GM19328 (cell line): ENCODE data around the gene NDUFC2.
A peak's percentile ranks its signal among the peaks of the same experiment; 100 is the strongest.
"Not testable (repeated sequence)": the region's sequence is repeated elsewhere in the genome, so short reads cannot be mapped to it uniquely, and the experiment has no call there.

Experiments
- ATAC-seq: cut with Tn5 transposase; IDR thresholded peaks from one replicate; pipeline ENCODE4 v1.9.1; 2021; ENCODE audit warnings: mild to moderate bottlenecking, moderate library complexity; ENCODE audit not compliant: unreplicated experiment

The NDUFC2 gene

DNA sequence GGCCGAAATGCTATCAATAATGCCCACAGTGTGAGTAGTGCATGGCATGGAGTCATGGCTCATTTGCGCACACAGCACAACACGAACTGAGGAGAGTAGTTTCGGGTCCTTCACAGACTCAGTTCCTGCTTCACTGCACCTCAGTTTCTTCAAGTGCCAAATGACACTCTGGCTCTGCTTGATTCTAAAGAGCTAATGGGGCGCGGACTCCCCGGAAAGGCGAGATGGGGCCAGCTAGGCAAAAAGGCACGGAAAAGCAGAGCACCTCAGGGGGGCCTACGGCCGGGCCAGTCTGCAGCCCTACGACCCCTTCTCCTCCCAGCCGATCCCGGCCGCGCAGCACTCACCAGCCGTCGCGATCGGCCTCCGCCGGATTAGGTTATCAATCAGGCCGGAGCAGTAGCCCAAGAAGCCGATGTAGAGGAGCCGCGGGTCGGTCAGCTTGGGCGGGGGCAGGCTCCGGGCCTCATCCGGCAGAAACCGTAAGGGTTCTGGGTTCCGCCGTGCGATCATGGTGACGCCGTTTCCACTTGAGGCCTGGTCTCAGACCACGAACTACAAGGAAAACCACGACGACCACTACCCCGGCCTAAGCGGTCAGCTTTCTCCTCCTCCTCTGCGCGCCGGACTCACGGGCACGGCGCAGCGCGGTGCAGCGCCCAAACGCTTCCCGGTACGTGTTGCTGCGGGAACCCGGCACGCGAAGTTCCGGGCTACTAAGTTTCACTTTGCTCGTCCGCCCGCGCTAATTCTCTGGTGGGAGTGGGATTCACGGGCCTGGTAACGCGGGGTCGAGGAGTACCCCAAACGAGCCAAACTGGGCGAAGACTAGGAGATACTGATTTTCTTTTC lies at the start of gene NDUFC2:
NDUFC2 (minus strand) TSS at position 631 of the 852 bp plus-strand sequence; CDS start at position 513, 118 bp downstream.
- peak; percentile 69 for ATAC-seq

DNA sequence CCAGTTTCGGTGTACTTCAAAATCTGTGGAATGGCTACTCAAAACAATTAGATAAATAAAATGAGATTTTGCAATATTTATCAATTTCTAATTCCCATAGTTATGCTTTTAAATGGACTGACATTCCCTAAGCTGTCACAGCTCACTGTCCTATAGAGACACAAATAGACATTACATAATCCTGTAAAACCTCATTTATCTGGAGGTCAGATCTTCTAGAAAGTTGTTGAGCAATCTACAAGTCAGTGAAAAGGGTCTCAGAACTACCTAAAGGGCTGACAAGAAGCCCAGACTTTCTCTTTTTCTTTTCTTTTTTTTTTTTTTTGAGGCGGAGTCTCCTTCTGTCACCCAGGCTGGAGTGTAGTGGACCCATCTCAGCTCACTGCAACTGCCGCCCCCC lies 47.7 kb upstream of the NDUFC2 start:
- no peak for ATAC-seq

DNA sequence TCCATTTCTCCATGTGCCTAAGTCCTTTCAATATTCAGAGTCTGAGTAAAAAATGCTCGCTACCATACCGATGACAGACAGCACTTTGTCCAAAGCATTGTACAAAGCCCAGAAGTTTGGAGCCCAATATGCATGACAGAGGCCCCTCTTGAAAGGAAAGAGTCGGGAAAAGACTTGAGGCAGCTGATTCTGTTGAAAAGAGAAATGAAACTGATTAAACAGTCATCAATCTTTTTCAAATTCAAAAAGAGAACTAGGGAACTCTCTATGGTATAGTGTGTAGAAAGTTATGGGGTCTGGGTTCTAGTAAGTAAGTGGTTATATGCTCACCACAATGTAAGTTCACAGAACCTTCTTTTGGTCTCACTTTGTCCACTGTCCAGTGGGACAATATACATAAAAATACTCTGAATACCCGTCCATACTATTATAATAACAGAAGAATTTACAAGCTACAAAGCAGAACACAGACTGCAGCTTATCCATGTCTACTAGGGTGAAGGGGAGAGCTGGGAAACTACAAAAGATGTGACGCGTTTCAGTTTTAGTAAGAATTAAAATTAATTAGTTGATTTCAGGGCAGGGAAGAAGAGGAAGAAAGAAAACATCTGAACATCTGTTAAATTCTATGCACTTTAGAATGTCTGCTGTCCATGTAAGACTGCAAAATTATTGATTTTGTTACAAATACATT lies 33.1 kb upstream of the NDUFC2 start:
- no peak for ATAC-seq

DNA sequence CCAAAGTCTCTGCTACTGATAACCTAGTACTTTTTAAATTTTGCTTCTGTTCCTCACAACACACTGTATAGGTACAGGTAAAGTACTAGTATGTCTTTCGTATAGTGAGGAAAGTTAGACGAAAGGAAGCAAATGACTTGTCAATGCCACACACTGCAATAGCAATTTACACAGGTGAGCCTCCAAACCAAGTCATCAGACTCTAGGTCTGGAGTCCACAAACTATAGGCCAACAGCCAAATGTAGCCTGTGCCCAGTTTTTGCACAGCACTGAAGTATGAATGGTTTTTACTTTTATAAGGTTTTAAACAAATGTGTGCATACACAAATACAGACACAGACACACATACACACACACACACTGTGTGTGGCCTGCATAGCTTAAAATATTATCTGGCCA lies 31.6 kb upstream of the NDUFC2 start:
- ATAC-seq = no peak

DNA sequence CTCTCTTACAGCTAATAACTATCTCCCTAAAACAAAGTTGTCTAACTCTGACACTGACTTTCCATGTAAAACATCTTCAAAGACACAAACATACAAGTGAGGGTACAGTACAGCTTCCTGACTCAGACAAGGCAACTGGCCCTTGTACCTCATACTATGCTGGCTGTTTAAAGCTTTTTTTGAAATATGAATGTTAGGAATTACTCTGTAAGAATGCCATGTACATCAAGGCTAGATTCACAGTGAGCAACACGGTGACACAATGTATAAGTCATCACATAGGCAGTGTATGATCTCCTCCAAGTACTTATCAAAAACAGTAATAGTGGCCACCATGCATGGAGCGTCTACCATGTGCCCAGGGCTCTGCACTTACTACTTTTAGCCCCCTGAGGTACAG lies 31.2 kb upstream of the NDUFC2 start:
- ATAC-seq = no peak

DNA sequence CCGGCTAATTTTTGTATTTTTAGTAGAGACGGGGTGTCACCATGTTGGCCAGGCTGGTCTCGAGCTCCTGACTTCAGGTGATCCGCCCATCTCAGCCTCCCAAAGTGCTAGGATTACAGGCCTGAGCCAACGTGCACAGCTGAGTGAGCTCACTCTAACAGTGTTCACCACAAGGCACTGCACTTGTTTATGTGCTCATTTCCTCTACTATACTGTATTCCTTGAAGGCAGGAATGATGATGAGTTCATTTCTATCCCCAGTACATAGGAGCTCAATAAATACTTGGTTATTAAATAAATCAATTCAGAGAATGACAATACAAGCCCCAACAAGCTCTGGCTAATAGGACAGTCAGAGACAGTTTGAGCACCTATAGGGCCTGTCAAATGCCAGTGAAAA lies 30.7 kb upstream of the NDUFC2 start:
- no peak for ATAC-seq

DNA sequence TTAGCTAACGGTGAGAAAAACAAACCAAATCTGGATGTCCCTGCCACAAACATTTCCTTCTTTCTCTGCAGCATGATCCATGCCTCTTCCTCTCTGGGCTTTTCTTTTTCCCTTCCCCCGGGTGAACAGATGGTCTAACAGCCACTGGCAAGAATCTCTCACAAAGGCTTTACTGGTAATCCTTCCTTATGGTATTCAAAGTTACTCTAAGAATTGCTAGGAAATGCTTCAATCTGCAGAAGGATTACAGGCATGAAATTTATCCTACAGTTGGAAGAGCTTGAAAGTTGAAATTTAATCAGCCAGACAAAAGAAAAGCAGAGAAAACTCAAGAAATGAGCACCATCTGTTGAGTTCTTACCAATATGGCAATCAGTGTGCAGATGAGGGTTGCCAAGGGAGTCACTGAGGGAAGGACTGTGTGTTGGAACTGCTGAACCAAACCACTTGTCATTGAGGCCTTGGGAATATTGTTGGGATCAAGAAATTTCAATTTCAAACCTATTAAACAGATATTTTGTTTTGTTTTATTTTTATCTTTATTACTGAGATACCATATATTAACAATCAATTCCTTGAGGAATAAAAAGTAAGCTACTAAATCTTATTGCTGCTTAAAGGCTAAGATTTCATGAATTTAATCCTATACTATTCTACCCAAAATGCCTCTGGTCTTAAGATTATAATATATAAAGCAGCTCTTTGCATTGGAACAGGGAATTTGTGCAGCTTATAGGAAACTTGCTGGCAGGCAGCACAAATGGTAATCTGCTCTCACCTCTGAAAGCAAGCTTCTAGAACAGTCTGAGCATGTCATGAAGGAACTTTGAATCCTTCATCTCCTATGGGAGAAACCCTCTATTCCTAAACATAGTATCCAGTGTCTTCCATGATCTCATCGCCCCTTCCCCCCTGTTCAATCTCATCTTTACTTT lies 29.7 kb upstream of the NDUFC2 start:
- ATAC-seq = no peak

DNA sequence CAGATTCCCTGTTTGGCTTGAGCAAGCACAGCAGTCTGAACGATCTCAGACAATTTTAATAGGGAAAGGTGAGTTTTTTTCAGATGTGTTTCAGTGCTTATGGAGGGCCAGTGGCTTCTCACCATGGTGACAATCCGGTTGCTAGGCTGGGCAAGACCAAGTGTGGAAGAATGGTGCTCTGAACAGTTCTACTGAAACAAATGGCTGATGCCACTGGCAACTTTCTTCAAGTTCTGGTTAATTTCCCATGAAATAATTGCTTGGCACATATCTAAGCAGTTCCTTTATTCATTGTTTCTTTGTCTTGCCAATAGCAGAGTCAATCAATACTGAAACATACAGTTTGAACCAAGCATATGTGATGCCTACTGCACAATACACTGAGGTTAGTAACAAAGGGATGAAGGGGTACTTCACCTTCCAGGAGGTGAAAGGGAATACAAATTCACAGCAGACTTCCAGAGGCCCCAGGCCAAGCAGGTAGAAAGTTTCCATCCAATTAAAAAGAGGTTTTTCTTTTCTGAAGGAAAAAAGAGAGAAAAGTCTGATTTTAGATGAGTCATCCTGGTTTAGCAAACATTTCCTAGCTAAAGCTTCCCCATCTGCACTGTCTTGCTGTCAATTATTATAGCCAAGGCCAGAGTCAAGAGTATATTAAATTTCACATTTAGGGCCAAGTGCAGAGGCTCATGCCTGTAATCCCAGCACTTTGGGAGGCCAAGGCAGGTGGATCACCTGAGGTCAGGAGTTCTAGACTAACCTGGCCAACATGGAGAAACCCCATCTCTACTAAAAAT lies 21.2 kb upstream of the NDUFC2 start:
- ATAC-seq = no peak

DNA sequence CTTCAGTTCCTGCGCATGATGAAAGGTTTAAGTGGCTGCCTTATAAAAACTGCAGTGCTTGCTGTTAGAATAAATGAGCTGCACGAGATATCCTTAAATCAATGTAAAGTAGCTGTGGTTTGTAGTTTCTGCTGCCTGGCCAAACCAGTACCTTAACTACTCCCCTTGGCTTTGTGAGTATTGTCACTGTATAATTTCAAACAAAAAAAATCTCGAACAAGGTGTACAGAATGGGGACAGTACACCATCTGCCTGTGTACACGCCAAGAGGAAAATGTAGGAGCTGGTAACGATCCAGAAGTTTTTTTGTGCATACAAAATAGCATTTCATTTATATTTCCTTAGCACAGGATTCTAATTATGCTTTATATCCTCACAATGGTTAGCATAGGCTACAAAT lies 20.6 kb upstream of the NDUFC2 start:
- ATAC-seq = no peak

DNA sequence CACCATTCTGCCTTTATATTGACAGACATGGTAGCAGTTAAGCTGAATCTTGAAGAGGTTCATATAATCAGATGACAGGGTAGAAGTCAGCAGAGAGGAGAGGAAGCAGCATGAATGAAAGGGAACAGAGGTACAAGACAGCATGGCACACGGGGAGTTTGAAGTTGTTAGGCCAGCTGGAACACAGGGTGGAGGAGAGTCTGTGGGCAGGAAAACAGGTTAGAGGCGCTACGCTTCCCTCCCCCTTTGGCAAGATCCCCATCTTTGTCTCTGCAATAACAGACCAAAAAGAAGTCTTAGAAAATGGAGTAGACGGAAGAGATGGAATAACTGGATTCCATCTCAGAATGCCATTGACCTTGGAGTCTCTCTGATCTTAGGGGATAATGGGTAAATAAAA lies 20.0 kb upstream of the NDUFC2 start:
- ATAC-seq = no peak

DNA sequence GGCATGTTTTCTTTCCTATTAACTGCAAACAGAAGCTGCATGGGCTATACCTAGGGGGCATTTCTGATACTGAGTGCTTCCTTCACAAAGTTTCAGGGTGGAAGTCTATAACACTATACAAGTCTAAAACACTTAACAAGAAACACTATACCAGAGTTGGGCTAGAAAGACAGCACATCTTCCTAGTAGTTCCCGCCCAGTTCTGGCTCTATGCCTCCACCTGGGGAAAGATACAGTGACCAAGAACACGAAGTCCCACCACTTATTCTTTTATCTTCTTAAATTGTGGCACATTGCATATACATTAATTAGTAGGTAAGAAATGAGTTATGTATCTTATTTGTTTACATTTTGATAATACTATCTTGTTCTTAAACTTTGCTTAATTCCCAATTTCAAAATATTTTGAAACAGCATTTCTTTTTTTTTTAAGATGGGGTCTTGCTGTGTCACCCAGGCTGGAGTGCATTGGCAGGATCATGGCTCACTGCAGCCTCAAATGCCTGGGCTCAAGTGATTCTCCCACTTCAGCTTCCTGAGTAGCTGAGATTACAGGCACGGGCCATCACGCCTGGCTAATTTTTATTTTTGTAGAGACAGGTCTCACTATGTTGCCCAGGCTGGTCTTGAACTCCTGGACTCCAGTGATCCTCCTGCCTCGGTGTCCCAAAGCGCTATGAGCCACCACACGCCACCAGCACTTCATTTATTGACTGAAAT lies 18.2 kb upstream of the NDUFC2 start:
- ATAC-seq = no peak

DNA sequence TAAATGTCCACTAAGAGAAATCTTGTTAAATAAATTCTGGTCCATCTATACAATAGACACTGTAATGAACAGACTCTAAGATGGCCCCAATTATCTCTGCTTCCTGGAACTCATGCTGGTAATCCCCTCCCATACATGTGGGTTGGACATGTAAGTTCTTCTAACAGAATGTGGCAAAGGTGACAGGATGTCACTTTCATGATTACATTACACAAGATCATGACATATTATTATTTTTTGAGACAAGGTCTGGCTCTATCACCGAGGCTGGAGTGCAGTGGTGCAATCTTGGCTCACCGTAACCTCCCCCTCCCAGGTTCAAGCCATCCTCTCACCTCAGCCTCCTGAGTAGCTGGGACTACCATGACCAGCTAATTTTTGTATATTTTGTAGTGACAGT lies 14.6 kb upstream of the NDUFC2 start:
- ATAC-seq = no peak

DNA sequence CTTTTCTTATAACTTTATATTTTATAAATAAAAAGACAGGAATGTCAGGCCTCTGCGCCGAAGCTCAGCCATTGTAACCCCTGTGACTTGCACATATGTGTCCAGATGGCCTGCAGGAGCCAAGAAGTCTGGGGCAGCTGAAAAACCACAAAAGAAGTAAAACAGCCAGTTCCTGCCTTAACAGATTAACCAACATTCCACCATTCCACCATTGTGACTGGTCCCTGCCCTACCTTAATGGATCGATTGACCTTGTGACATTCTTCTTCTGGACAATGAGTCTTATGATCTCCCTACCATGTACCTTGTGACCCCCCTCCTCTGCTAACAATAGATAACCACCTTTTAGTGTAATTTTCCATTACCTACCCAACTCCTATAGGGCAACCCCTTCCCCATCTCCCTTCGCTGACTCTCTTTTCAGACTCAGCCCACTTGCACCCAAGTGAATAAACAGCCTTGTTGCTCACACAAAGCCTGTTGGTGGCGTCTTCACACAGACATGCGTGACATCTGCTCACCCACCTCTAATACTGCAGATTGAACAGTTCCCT lies 6.9 kb upstream of the NDUFC2 start:
- ATAC-seq = not testable (repeated sequence)

DNA sequence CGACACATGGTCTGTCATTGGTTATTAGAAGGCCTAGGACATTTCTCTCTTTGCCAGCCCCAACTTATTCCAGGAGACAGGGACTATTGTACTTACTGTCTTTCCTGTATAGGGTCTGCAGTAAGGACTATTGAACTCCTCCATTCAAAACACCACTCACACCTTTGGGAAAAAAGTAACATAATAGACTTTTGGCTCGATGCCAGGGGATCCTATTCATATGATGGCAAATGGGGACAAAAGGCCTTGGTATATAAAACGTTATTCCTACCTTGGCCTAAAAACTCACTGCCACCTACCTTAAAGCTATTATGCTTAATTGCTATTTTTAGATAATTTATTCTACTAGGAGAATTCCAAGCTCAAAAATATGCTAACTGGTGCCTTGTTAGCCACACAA lies 6.3 kb upstream of the NDUFC2 start:
- no peak for ATAC-seq

DNA sequence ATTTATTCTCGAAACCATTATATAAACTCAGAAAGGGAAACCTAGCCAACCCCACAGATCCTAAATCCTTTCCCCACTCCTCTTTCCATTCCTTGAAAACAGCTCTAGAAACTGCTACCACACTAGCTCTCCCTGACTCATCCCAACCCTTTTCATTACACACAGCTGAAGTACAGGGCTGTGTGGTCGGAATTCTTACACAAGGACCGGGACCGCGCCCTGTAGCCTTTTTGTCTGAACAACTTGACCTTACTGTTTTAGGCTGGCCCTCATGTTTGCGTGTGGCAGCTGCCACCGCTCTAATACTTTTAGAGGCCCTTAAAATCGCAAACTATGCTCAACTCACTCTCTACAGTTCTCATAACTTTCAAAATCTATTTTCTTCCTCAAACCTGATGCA lies 4.8 kb upstream of the NDUFC2 start:
- ATAC-seq = not testable (repeated sequence)

DNA sequence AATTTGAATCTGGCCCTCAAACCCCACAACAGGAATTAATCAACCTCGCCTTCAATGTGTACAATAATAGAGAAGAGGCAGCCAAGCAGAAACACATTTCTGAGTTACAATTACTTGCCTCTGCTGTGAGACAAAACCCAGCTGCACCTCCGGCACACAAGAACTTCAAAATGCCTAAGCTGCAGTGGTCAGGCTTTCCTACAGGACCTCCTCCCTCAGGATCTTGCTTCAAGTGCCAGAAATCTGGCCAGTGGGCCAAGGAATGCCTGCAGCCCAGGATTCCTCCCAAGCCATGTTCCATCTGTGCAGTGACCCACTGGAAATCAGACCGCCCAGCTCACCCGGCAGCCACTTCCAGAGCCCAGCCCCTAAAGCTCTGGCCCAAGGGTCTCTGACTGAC lies 3.4 kb upstream of the NDUFC2 start:
- no peak for ATAC-seq

DNA sequence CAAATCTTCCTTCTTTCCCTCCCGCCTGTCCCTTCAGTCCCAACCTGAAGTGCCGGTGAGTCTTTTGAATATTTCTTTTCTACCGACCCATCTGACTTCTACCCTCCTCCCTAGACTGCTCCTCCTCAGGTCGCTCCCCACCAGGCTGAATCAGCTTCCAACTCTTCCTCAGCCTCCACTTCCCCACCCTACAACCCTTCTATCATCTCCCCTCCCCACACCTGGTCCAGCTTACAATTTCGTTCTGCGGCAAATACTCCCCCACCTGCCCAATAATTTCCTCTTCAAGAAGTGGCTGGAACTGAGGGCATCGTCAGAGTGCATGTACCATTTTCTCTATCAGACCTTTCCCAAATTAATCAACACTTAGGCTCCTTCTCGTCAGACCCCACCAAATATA lies 2.5 kb upstream of the NDUFC2 start:
- no peak for ATAC-seq

DNA sequence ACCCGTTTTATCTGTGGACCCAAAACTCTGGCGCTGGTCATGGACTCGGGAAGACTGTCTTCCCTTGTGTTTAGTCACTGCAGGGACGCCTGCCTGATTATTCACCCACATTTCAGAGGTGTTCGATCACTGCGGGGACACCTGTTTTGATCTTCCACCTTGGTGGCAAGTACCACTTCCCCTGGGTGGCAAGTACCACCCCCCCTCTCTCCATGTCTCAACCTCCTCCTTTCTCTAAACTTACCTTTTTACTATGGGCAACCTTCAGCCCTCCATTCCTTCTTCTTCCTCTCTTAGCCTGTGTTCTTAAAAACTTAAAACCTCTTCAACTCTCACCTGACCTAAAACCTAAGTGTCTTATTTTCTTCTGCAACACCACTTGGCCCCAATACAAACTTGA lies 1.9 kb upstream of the NDUFC2 start:
- ATAC-seq = no peak

DNA sequence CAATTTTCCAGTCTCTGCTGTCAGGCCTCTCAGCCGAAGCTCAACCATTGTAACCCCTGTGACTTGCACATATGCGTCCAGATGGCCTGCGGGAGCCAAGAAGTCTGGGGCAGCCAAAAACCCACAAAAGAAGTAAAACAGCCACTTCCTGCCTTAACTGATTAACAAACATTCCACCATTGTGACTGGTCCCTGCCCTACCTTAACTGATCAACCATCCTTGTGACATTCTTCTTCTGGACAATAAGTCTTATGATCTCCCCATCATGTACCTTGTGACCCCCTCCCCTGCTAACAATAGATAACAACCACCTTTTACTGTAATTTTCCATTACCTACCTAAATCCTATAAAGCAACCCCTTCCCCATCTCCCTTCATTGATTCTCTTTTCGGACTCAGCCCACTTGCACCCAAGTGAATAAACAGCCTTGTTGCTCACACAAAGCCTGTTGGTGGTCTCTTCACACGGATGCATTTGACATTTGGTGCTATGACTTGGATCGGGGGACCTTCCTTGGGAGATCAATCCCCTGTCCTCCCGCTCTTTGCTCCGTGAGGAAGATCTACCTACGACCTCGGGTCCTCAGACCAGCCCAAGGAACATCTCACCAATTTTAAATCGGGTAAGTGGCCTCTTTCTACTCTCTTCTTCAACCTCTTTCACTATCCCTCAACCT lies 1.3 kb upstream of the NDUFC2 start:
- no peak for ATAC-seq
